IPS DF 6.9 (cell line): ENCODE measurements around the gene NSD2.

Experiments used
- DNase-seq: peaks from one replicate; pipeline ENCODE4 v3.0.0-alpha.2; 2013; ENCODE audit warnings: low read depth, low spot score
- H3K27ac ChIP-seq: one replicate; pipeline ENCODE4 v1.5.1; 2013; ENCODE audit warnings: low read length, control low read depth
- H3K27me3 ChIP-seq: 2 replicates; pipeline ENCODE4 v1.6.1; 2013; ENCODE audit warnings: mild to moderate bottlenecking, low read length; ENCODE audit not compliant: control insufficient read depth, insufficient read depth
- H3K36me3 ChIP-seq: 2 replicates; pipeline ENCODE4 v1.6.1; 2013; ENCODE audit warnings: low read length; ENCODE audit not compliant: control insufficient read depth, insufficient read depth
- H3K4me1 ChIP-seq: 2 replicates; pipeline ENCODE4 v1.6.1; 2013; ENCODE audit warnings: low read length; ENCODE audit not compliant: control insufficient read depth, insufficient read depth
- H3K4me3 ChIP-seq: 2 replicates; pipeline ENCODE4 v1.5.1; 2013; ENCODE audit warnings: mild to moderate bottlenecking, low read length
- H3K9me3 ChIP-seq: 2 replicates; pipeline ENCODE4 v1.6.1; 2013; ENCODE audit warnings: low read length, inconsistent platforms; ENCODE audit not compliant: control insufficient read depth, insufficient read depth
- WGBS: extraction: QIAGEN DNeasy Blood & Tissue Kit; methylation state at CpG from one replicate; pipeline ENCODE4 v1.1.7; 2013; ENCODE audit warnings: mixed read lengths, missing lambda C conversion rate; ENCODE audit not compliant: insufficient read length, insufficient coverage; 5-methylcytosine and 5-hydroxymethylcytosine counted together

NSD2 gene

GRCh38 chr4:1855333-1856070 is 15.7 kb upstream of the NSD2 start:
- H3K27me3 ChIP-seq, result peaks cover 34% of the 10 kb centered on the region
- peak overlapping the region; percentile 78 for H3K4me3 ChIP-seq
- DNase-seq, result no peak
- no peaks in the 10 kb centered on the region for H3K36me3 ChIP-seq
- no peak overlapping the region for H3K27ac ChIP-seq
- H3K4me1 ChIP-seq, result 0 out of 2 replicates have a peak, but pooled peaks cover 2% of the 10 kb centered on the region
- no peaks in the 10 kb centered on the region for H3K9me3 ChIP-seq
- WGBS, result no CpG with 5 or more reads among the region's 92 CpGs

GRCh38 chr4:1856071-1856942 is 14.9 kb upstream of the NSD2 start, which contains the start of gene LETM1:
TSS of gene LETM1 (minus strand) at chr4:1856156. CDS start at chr4:1855950, 206 bp downstream.
- 0 out of 2 replicates have a peak, but pooled peaks cover 2% of the 10 kb centered on the region for H3K4me1 ChIP-seq
- no CpG with 5 or more reads among the region's 107 CpGs for WGBS
- H3K27ac ChIP-seq, result no peak within 1 kb of the TSS
- peak; percentile 72 for DNase-seq
- peaks cover 42% of the 10 kb centered on the region for H3K27me3 ChIP-seq
- peak within 1 kb of the TSS; percentile 78 for H3K4me3 ChIP-seq
- no peaks in the 10 kb centered on the region for H3K36me3 ChIP-seq
- H3K9me3 ChIP-seq, result no peaks in the 10 kb centered on the region

GRCh38 chr4:1856943-1857699 is 14.1 kb upstream of the NSD2 start:
- no peaks in the 10 kb centered on the region for H3K36me3 ChIP-seq
- peak overlapping the region; percentile 78; the same call in 1 of the 2 replicates for H3K4me3 ChIP-seq
- no CpG with 5 or more reads among the region's 32 CpGs for WGBS
- peaks cover 50% of the 10 kb centered on the region for H3K27me3 ChIP-seq
- H3K4me1 ChIP-seq, result 0 out of 2 replicates have a peak, but pooled peaks cover 2% of the 10 kb centered on the region
- DNase-seq, result no peak
- H3K9me3 ChIP-seq, result no peaks in the 10 kb centered on the region
- no peak overlapping the region for H3K27ac ChIP-seq

GRCh38 chr4:1857931-1858330 is 13.3 kb upstream of the NSD2 start:
- no CpG with 5 or more reads among the region's 5 CpGs for WGBS
- no peak for DNase-seq
- Histone ChIP-seq H3K27me3 (peaks cover 56% of the 10 kb centered on the region), H3K4me3 (no peak overlapping the region), H3K27ac (no peak overlapping the region), H3K9me3 (no peaks in the 10 kb centered on the region), H3K4me1 (0 out of 2 replicates have a peak, but pooled peaks cover 2% of the 10 kb centered on the region), H3K36me3 (no peaks in the 10 kb centered on the region)

GRCh38 chr4:1859389-1859753 is 11.8 kb upstream of the NSD2 start:
- no peak overlapping the region for H3K27ac ChIP-seq
- peaks cover 71% of the 10 kb centered on the region for H3K27me3 ChIP-seq
- DNase-seq, result no peak
- H3K36me3 ChIP-seq, result no peaks in the 10 kb centered on the region
- no CpG with 5 or more reads among the region's 1 CpG for WGBS
- no peaks in the 10 kb centered on the region for H3K9me3 ChIP-seq
- H3K4me1 ChIP-seq, result 0 out of 2 replicates have a peak, but pooled peaks cover 2% of the 10 kb centered on the region
- H3K4me3 ChIP-seq, result no peak overlapping the region

- WGBS, result no CpG with 5 or more reads among the region's 45 CpGs
- no peaks in the 10 kb centered on the region for H3K36me3 ChIP-seq
- no peak overlapping the region for H3K27ac ChIP-seq
- H3K27me3 ChIP-seq, result peaks cover 89% of the 10 kb centered on the region
- H3K4me1 ChIP-seq, result no peaks in the 10 kb centered on the region; the same call in 1 of the 2 replicates
- H3K9me3 ChIP-seq, result no peaks in the 10 kb centered on the region
- DNase-seq, result no peak
- peak overlapping the region; percentile 5; the same call in 1 of the 2 replicates for H3K4me3 ChIP-seq
These were observed 8.9 kb upstream of the NSD2 start for GRCh38 chr4:1862055-1862911.

GRCh38 chr4:1862961-1863296 is 8.3 kb upstream of the NSD2 start:
- no peak overlapping the region for H3K4me3 ChIP-seq
- no peak for DNase-seq

GRCh38 chr4:1863297-1864033 is 7.7 kb upstream of the NSD2 start:
- DNase-seq, result no peak
- no peaks in the 10 kb centered on the region for H3K9me3 ChIP-seq
- peaks cover 88% of the 10 kb centered on the region for H3K27me3 ChIP-seq
- H3K36me3 ChIP-seq, result no peaks in the 10 kb centered on the region
- H3K4me1 ChIP-seq, result no peaks in the 10 kb centered on the region; the same call in 1 of the 2 replicates
- H3K27ac ChIP-seq, result no peak overlapping the region
- WGBS, result no CpG with 5 or more reads among the region's 11 CpGs
- H3K4me3 ChIP-seq, result no peak overlapping the region

More at GRCh38 chr4:1862961-1863296, 8.3 kb upstream of the NSD2 start:
- Histone ChIP-seq H3K27ac (no peak overlapping the region), H3K36me3 (no peaks in the 10 kb centered on the region), H3K4me1 (no peaks in the 10 kb centered on the region; the same call in 1 of the 2 replicates), H3K9me3 (no peaks in the 10 kb centered on the region), H3K27me3 (peaks cover 89% of the 10 kb centered on the region)
- no CpG with 5 or more reads among the region's 14 CpGs for WGBS
